Right lobe of liver (tissue), 6 donors: ENCODE results near the gene BSG. TPM values are rescaled to one million over a fixed set of nuclear protein-coding genes. Genes with fewer than 3 reads are reported as not detected.
A peak's percentile ranks its signal among the peaks of the same experiment; 100 is the strongest.

ENCODE experiments used
- ATAC-seq, 4 donors: fragments of 200-7000 bp; cut with Tn5 transposase; one replicate each; pipeline ENCODE4 v1.9.1; 2020; ENCODE audit warnings: mild to moderate bottlenecking in 4 of 4, moderate library complexity in 4 of 4
- DNase-seq, 3 donors: peaks; one replicate each; pipeline ENCODE4 v3.0.0-alpha.2; 2020
- H3K27ac ChIP-seq, 3 donors: fragments of 200-600 bp; one replicate each; pipeline ENCODE4 v1.8.0; 2022
- H3K27me3 ChIP-seq, 2 donors: fragments of 200-600 bp; one replicate each; pipeline ENCODE4 v1.8.0; 2022
- H3K36me3 ChIP-seq, 4 donors: fragments of 200-600 bp; sonication (generic) in 1 of 4; one replicate each; pipeline versions ENCODE4 v1.5.1 to v1.8.0; 2017 to 2022; ENCODE audit warnings: control low read depth in 1 of 4
- H3K4me1 ChIP-seq, 4 donors: fragments of 200-600 bp; sonication (generic) in 1 of 4; one replicate each; pipeline versions ENCODE4 v1.5.1 to v1.8.0; 2017 to 2022; ENCODE audit warnings: control low read depth in 1 of 4
- H3K4me3 ChIP-seq, 3 donors: fragments of 200-600 bp; one replicate each; pipeline ENCODE4 v1.8.0; 2022
- H3K9me3 ChIP-seq, 4 donors: fragments of 200-600 bp; sonication (generic) in 1 of 4; one replicate each; pipeline versions ENCODE4 v1.5.1 to v1.8.0; 2017 to 2022; ENCODE audit warnings: control low read depth in 1 of 4
- CTCF ChIP-seq, 4 donors: fragments of 200-600 bp in 3 of 4; fragments of 450-650 bp in 1 of 4; IDR thresholded peaks; one replicate each; pipeline versions ENCODE4 v1.5.1 to v1.8.0; 2016 to 2022; ENCODE audit warnings: antibody characterized with exemption in 4 of 4, mild to moderate bottlenecking in 2 of 4
- POLR2A ChIP-seq: fragments of 450-650 bp; IDR thresholded peaks from one replicate; pipeline ENCODE4 v1.6.1; 2017; ENCODE audit warnings: antibody characterized with exemption, mild to moderate bottlenecking
- WGBS: methylation state at CpG from one replicate; pipeline ENCODE4 v1.1.6; 2018; ENCODE audit warnings: low coverage, low lambda C conversion rate; ENCODE audit not compliant: insufficient coverage; ENCODE audit errors: missing lambda C conversion rate; 5-methylcytosine and 5-hydroxymethylcytosine counted together
- intact Hi-C, 2 donors: fragments of 100-400 bp; cut with DNase I; formaldehyde crosslinking; loops; one replicate each; pipeline versions ENCODE4 v1.11.2 to v1.14.1; 2022
- total RNA-seq, 6 experiments: library from RNA; depleted of rRNA in 2 of 6; stranded (reverse); fragments of >200 nt in 2 of 6; fragmentation: NEBNext Ultra II Directional in 3 of 6; extraction: Animal tissue kit (Norgen Biotek cat#: 25700) in 3 of 6; gene quantifications; one replicate each; pipeline versions ENCODE4 v1.1.0 to v1.2.4, GENCODE V29; 2016 to 2023
- donor health status: DM: no; HTN: yes; CAD: no.
- donor health status: DM: no; HTN: no; CAD: no.
- donor health status: DM: no; HTN: no; CAD: no.
- donor health status: DM: no; HTN: yes; CAD: no.
- donor health status: DM: no; HTN: yes; CAD: no.

Gene BSG
- total RNA-seq, 6 experiments from 2014 or later: 88.6 to 369 (median 124) TPM

- Histone ChIP-seq H3K9me3 (no peaks in the 10 kb centered on the region), H3K4me3 (no peak overlapping the region), H3K27ac (no peak overlapping the region), H3K36me3 (peaks cover 4 to 40% (median 19%) of the 10 kb centered on the region in 4 donors), H3K27me3 (no peaks in the 10 kb centered on the region), H3K4me1 (no peaks in the 10 kb centered on the region)
- 94% methylated on average over 28 of the region's 51 CpGs for WGBS
- DNase-seq (peak in 1 of 3 donors; percentile 19), ATAC-seq (no peak)
- no peak for TF ChIP-seq POLR2A
- TF ChIP-seq CTCF (IDR thresholded peaks at IDR 0.05): no peak
- intact Hi-C loops: no loop called here
These were observed 31.3 kb upstream of the BSG start for GRCh38 chr19:540867-541637.

GRCh38 chr19:541699-542098 is 30.7 kb upstream of the BSG start:
- TF ChIP-seq POLR2A (no peak), CTCF (IDR thresholded peaks at IDR 0.05) (no peak)
- Histone ChIP-seq H3K4me3 (no peak overlapping the region), H3K9me3 (no peaks in the 10 kb centered on the region), H3K4me1 (no peaks in the 10 kb centered on the region), H3K36me3 (peaks cover 0 to 33% (median 15%) of the 10 kb centered on the region in 4 donors), H3K27ac (no peak overlapping the region), H3K27me3 (no peaks in the 10 kb centered on the region)
- 73% methylated on average over 3 of the region's 26 CpGs for WGBS
- DNase-seq: no peak
- intact Hi-C loops: no loop called here
- ATAC-seq: peak in 1 of 4 donors; percentile 4

GRCh38 chr19:542173-542866 is 30.1 kb upstream of the BSG start:
- ATAC-seq: no peak
- H3K9me3 ChIP-seq: no peaks in the 10 kb centered on the region
- WGBS: no CpG with 5 or more reads among the region's 34 CpGs
- DNase-seq: peak in 1 of 3 donors; percentile 26
- H3K27ac ChIP-seq: no peak overlapping the region
- TF ChIP-seq CTCF (IDR thresholded peaks at IDR 0.05): no peak
- TF ChIP-seq POLR2A: no peak
- no peak overlapping the region for H3K4me3 ChIP-seq
- peaks cover 0 to 28% (median 11%) of the 10 kb centered on the region in 4 donors for H3K36me3 ChIP-seq
- intact Hi-C loops: no loop called here
- H3K27me3 ChIP-seq: no peaks in the 10 kb centered on the region
- H3K4me1 ChIP-seq: no peaks in the 10 kb centered on the region

- TF ChIP-seq CTCF (IDR thresholded peaks at IDR 0.05) (no peak), POLR2A (no peak)
- DNase-seq (peak in 2 of 3 donors; percentile 33 to 52), ATAC-seq (peak; percentile 44 to 69 (median 52))
- Histone ChIP-seq H3K9me3 (no peaks in the 10 kb centered on the region), H3K27ac (no peak within 1 kb of the TSS), H3K4me1 (no peaks in the 10 kb centered on the region), H3K36me3 (peaks cover 0 to 15% (median 6%) of the 10 kb centered on the region in 4 donors), H3K4me3 (no peak within 1 kb of the TSS), H3K27me3 (no peaks in the 10 kb centered on the region)
- intact Hi-C loops: no loop called here
- 100% methylated on average over 2 of the region's 31 CpGs for WGBS
These were observed 28.3 kb upstream of the BSG start, which contains the start of gene GZMM for GRCh38 chr19:543910-544608. GZMM (plus strand) TSS chr19:544053; CDS start chr19:544072, 19 bp downstream.
